NCI-H524 treated with DMSO at 0.1 percent for 48 hours (cell line): ENCODE measurements around the gene CMTM4.
"Not testable (repeated sequence)": the region's sequence is repeated elsewhere in the genome, so short reads cannot be mapped to it uniquely, and the experiment has no call there.

Experiments used
- DNase-seq: peaks from one replicate; lab custom pipeline; 2025; lab: John Stamatoyannopoulos, UW

The CMTM4 gene

DNA sequence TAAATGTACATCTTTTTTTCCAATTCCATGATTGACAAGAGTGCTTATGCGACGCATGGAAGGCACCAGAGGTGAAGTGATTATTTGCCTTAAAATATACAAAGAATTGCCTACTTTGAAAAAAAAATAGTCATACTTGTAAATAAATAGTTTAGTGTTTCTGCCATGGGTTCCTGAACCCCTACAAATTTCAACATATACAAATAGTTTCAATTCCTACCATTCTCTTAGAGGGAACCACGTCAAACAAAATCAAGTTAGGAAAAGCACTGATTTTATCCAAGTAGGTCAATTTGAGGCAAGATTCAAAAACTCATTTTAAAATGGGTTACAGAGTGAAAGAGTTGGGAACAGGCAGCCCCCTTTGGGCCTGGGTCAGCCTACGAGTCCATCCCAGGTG is 80.4 kb downstream of the CMTM4 start:
- DNase-seq = no peak

DNA sequence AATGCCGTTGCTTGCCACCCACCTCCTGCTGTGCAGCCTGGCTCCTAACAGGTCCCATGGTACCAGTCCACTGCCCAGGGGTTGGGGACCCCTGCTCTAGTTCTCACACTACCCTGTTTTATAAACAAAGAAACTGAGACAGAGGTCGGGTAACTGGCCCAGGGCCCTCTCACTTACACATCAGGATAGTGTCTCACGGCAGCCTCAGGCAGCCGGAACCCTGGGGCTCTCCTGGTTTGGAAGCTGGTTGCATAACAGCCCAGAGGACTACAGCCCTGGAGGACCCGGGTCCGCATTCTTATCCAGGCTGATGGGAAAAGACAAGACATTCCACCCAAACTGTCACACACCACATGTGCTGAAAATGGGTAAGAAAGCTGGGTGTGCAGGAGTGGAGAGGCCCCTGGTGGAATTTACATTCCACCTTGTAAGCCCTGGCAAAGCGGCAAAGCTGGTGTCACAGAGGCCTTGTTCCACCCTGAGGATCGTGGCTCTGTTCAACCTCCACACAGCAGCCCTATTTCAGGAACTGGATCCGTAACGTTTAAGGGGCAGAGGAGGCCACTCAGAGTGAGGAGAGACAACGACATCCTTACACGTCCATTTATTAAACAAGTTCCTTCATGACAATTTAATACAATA is 82.3 kb downstream of the CMTM4 start:
- DNase-seq = no peak

DNA sequence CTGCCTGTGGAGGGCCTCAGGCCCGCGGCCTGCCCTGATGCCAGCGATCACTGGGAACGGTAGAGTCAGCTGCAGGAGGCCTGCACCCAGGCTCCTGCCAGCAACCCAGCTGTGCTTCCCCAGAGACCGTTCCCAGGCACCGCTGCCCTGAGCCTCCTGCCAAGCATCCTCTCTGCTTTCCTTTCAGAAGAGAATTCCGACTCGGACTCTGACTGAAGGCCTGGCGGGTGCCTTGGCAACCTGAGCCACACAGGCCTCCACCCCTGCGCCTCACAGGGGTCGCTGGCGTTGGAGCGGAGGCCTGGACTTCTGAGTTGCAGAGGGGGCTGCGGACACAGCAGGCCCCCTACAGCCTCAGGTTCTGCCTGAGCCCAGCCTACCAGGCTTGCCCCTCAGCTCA is 84.1 kb downstream of the CMTM4 start:
- no peak for DNase-seq

DNA sequence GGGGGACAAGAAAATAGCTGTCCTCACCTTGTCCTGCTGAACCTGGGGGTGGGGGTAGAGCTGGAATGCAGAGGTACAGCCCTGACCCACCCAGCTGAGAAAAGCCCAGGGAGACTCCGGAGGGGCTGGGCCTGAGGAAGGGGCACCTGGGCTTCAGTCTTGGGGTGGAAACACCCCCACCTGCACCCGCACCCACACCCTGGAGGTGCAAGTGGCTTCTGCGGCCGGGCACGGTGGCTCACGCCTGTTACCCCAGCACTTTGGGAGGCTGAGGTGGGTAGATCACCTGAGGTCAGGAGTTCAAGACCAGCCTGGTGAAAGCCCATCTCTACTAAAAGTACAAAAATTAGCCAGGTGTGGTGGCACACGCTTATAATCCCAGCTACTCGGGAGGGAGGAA is 84.6 kb downstream of the CMTM4 start:
- DNase-seq = not testable (repeated sequence)

DNA sequence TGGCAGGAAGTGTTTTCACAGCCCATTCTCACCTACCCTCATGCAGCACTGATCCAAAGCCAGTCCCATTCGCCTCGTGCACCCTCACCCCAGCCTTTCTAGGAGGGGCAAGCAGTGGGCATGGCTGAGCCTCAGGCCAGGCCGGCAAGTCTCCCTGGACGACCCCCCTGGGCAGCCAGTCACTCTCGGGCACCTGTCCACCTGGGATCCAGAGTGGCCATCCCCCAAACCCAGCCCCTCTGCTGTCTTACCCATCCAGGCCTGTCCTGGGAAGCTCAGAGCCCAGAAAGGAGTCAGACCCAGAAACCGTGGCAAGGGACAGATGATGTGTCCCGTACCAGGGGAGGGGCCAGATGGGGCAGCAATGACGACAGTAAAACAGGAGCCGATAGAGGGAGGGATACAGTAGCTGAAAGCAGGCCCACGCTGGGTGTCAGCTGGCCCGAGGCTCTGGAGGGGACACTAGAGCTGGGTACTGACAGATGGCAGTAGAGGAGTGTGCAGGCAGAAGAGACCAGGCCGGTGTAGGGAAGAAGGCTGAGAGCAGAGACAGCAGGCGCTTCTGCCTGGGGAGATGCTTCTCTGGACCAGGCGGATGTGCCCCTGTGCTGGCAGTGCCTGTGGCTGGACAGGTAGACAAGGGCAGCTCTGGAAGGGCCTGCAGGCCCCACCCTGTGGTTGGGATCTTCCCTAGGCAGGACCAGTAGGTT is 86.3 kb downstream of the CMTM4 start:
- DNase-seq = peak; percentile 95

DNA sequence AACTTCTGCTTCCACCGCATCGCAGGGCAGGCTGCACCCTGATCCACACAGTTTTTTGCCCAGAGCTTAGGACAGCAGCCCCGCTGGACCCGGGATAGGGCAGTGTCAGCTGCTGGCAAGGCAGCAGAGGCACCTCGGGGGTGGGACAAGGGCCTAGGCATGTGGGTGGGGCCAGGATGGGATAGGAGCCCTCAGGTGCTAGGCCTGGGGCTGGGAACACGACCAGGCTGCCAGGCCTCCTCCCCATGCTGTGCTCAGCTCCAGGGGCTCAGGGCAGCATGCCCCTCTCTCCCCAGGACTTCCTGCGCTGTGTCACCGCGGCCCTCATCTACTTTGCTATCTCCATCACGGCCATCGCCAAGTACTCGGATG is 87.4 kb downstream of the CMTM4 start:
- no peak for DNase-seq

DNA sequence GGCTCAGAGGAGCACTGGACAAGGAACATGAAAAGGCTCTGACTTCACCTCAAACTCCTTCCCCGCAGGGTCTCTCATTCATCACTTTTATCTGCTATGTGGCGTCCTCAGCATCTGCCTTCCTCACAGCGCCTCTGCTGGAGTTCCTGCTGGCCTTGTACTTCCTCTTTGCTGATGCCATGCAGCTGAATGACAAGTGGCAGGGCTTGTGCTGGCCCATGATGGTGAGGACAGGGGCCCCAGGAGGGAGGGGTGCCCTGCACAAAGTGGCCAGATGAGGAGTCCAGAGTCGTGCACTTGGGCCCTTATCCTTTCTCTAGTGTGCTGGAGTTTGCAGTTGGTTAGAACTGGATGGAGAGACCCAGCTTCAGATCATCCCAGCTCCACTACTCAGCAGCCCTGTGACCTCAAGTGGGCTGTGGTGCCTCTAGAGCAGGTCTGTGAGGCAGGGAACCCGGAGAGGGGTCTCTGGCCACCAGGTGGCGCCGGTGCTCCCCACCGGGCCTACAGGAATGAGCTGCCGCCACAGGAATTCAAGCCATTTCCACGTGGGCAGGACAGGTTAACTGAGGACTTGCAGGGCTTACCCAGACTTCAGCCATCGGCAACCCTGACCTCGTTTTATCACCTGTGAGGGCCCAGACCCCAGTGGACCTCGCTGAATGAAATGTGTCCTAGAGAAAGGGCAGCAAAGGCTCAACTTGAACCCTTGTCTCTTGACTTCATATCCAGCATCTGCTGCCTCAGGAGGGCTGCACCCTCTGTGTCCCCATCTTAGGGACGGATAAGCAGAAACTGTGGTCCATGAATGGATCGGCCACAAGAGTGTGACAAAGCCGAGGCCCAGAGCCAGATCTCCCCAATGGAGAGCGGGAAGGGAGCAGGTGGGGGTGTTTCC is 88.1 kb downstream of the CMTM4 start:
- DNase-seq = no peak

DNA sequence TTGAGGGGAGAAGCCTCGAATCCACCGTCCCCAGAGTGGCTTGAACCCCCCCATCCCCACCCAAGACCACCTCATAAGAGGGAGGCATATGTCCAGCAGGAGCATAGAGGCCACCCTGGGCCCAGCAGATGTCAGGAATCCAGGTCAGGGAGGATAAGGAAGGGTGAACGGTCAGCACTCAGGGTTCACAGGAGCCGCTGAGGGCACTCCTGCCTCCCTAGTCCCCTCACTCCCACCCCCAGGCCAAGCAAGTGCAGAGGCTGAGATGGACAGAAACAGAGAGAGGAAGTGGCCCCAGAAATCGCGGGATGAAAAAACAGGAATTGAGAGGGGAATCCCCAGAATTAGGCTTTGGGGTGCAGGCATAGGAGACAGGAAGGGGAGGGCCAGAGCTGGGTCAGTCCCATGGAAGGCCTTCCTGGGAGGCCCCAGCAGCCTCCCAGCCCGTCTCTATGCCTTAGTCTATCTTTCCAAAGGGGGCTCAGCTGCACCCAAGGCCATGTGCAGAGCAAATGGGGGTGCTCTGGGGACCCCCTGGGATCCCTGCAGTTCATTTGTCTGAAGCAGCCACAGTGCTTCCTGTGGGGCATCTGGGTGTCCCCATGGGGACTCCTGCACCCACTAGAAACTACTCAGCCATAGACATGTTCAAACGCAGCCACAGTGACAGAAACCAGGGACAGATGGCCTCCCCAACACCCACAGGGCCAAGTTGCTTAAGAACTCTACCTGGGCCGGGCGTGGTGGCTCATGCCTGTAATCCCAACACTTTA is 90.4 kb downstream of the CMTM4 start:
- no peak for DNase-seq

DNA sequence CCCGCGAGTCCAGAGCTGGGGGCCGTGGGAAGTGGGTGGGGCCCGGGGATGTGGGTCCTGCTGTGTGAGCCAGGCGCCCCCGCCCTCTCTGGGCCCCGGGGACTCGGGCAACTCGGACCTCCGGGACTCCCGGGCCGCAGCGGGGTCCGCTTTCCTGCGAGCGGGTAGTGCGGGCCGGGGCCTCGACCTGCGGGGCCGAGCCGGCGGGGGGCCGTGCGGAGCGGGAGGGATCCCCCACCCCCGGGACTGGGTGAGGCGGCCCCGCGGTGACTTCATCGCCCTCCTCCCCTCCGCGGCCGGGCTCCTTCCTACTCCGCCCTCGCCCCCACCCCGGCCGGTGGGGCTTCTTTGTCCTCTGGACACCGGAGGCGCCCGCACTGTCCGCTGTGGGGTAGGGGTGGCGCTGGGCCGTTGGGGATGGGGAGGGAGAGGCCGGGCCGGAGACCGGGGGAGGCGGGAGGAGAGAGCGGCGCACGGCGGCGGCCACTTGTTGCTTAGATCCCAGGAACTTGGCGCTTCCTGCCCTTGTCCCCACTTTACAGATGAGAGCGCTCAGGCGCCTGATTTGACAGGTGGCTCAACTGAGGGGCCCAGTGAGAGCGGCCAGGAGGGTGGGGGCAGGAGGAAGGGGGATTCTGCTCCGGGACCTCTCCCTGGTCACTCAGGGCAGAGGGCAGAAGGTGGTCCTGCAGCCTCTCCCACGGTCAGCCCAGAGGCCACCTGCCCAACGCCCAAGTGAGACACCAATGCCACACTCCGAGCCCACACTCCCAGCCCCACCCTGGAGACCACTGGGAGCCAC is 91.2 kb downstream of the CMTM4 start:
- DNase-seq = no peak

DNA sequence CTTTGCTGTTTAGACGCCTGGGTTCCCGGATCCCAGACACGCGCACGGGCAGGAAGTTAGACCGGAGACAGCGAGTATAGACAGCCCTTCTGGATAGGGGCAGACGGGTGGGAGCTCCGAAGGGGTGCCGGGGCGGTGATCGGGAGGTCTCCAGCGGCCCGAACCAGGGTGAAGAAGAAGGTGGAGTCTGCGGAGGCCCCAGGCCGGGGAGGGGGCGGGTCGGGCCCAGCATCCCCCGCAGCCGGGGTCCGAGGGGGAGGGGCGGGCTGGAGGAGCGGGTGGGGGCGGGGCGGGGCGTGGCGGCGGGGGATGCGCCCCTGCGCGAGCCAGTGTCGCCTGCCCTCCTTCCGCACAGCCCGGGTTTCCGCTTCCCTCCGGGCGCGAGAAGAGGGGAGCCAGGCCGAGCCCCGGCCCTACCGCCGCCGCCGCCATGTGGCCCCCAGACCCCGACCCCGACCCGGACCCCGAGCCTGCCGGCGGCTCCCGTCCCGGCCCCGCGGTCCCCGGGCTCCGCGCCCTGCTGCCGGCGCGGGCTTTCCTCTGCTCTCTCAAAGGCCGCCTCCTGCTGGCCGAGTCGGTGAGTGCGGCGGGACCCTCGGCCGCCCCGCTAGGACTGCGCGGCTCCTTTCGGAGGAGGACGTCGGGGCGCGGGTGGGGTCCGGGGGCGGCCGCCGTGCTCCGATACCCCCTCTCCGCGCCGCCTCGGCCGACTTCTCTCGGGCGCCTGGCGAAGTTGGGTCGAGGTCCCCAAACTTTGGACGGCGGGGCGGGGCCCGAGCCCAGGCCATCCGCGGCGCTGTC is 92.0 kb downstream of the CMTM4 start, which contains the start of gene CMTM3:
Gene CMTM3 (plus strand): TSS at position 329 of the 801 bp plus-strand sequence. CDS start 102 bp downstream, at position 431.
- DNase-seq = no peak

DNA sequence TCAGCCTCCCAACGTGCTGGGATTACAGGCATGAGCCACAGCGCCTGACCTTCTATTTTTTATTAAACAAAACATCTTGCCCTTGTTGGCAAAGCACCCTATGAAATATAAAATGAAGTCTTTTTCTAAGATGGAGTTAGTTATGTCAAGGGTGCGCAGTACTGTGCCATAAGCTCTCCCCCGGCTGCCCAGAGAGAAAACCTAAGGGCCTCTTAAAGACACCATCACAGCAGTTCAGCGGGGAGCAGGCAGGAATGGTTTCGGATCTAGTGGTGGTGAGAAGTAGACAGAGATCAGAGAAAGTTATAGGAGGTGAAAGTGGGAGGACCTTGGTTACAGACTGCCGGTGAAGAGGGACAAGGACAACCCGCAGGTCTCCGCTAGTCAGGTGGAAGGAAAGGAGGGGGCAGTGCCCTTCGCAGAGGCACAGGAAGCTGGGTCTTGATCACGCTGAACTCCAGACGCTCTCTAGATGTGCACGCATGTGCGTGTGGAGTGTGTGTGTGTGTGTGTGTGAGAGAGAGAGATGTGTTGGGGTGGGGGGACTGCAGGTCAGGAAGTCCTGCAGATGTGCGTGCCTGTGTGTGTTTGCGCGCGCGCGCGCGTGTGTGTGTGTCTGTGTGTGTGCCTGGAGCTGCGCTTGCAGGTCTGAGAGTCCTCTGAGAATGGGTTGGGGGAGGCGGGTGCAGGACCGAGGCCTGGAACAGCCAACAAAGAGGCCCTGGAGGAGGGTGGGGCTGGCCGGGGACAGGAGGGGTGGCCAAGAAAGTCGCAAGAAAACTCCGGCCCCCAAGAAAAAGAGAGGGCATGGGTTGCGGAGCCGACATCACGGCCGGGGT is 92.8 kb downstream of the CMTM4 start:
- DNase-seq = no peak

DNA sequence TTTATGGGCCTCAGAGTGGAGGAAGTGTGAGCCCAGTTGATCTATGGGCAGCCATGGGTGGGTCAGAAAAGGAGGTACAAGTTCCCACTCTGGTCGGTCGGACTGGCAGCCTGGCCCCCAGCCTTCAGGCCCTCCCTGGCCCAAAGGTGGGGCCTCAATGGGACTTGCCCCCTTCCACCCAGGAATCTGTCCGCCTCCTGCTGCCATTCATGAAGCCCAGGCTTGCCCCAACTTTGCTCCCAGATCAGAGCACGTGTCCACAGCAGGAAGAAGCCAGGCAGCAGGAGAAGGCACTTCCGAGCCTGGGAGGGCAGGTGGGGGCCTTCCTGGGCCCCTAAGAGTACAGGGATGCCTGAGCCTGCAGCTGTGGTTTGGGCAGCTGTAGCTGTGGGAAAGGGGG is 95.1 kb downstream of the CMTM4 start:
- DNase-seq = no peak

DNA sequence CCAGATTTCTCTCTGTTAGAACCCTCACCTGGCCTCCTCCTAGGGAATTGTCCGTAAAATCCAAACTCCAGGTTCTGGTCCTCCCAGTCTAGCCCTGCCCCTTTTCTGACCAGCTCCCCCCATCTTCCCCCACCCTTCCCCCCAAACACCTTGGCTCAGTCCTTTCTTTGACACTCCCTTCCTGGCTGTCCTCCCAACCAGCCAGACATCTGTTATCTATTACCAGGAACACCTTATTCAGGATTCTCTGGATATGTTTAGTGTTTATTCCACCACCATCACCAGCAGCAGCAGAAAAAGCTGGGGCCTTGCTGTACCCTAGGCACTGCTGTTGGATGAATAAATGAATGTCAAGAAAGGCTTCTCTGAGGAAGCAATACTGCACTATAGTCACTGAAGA is 96.1 kb downstream of the CMTM4 start:
- no peak for DNase-seq

DNA sequence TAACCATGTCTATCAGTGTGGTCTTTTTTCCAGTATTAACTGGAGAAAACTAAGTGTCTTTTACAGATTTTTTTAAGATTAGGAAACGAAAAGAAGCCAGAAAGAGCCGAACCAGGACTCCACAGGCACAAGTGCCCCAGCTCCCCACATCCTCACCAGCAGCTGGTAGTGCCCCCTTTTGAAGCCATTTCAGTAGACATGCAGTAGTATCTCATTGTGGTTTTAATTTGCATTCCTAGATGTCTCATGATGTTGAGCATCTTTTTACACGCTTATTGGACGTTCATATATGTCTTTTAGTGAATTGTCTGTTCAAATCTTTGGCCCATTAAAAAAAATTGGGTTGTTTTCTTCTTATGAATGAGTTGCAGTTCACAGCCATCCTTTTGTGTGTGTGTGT is 96.8 kb downstream of the CMTM4 start:
- DNase-seq = no peak

DNA sequence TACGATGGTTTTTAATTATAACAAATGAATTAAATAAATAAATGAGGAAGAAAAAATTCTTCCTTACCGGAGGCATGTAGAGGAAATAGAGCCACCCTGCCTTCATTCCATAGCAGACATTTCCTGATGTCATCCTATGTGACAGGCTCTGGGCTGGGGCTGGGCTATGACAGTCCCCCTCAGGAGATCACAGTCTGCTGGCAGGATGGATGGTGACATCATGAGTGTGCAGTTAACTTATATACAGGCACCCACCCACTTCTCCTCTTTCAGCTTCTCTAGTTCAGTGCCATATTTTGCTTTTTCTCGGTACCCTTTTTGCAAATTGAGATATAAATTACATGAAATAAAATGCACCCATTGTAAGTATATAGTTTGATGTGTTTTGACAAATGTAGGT is 98.4 kb downstream of the CMTM4 start:
- DNase-seq = no peak

DNA sequence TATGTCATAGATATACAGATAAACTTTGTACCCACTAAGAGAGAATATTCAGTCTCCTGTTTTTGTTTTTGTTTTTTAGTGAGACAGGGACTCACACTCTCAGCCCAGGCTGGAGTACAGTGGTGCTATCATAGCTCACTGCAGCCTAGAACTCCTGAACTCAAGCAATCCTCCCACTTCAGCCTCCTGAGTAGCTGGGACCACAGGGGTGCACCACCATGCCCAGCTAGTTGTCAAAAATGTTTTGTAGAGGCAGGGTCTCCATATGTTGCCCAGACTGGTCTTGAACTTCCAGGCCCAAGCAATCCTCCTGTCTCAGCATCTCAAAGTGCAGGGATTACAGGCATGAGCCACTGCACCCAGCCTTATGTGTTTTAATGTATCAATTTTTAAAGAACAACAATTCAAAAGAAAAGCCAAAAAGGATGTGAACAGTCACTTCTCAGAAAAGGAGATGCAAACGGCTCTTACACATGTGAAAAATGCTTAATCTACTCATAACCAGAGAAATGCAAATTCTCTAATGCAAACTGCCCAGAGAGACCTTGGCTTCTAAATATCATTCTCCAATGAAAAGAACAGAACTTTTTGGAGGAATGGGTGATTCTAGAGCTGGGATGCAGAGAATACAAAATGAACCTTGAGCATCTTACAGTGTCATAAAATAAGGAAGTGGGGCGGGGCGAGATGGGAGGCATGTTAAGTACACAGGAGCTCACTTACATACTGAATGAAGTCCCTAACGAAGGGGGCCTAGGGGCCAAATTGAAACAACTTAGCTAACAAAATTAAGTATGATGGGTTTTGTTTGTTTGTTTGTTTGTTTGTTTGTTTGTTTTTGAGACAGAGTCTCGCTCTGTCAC is 99.3 kb downstream of the CMTM4 start:
- no peak for DNase-seq

DNA sequence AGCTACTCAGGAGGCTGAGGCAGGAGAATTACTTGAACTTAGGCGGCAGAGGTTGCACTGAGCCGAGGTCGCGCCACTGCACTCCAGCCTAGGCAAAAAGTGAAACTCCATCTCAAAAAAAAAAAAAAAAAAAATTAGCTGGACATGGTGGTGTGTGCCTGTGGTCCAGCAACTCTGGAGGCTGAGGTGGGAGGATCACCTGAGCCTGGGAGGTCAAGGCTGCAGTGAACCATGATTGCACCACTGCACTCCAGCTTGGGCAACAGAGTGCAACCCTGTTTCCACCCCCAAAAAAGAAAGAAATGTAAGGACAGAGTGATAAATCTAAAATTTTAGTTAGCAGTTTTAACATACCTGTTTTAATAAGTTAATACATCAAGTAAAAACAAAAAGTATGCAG is 100.0 kb downstream of the CMTM4 start:
- not testable (repeated sequence) for DNase-seq

DNA sequence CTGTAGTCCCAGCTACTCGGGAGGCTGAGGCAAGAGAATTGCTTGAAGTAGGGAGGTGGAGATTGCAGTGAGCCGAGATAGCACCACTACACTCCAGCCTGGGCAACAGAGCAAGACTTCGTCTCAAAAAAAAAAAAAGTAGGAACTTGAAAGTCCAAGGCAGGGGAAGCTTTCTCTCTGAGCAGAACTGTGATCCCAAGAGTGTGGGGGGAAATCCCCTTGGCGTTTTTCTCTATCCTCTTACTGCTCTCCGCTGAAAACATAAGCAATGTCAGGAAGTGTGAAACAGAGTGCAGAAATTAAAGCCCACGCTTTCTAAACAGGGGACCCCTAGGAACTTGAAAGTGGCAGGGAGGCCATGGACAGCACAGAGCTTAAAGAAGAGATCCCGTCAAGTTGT is 101.8 kb downstream of the CMTM4 start:
- no peak for DNase-seq

DNA sequence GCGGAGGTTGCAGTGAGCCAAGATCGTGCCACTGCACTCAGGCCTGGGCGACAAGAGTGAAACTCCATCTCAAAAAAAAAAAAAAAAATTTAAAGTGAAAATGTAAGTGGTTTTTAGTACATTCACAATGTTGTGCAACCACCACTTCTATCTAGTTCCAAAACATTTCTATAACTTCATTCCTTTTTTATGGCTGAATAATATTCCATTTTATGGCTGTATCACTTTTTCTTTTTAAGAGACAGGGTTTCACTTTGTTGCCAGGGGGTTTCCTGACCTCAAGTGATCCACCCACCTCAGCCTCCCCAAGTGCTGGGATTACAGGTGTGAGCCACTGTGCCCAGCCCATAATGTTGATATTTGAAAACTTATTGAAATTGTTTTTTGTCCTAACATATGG is 103.7 kb downstream of the CMTM4 start:
- no peak for DNase-seq
